DMS153 treated with DMSO at 0.1 percent for 48 hours (cell line): ENCODE measurements around the gene ITGAL.
A peak's percentile ranks its signal among the peaks of the same experiment; 100 is the strongest.

ENCODE experiments used
- DNase-seq: peaks from one replicate; lab custom pipeline; 2025; ENCODE audit not compliant: unreplicated experiment; lab: John Stamatoyannopoulos, UW

Gene ITGAL

DNA sequence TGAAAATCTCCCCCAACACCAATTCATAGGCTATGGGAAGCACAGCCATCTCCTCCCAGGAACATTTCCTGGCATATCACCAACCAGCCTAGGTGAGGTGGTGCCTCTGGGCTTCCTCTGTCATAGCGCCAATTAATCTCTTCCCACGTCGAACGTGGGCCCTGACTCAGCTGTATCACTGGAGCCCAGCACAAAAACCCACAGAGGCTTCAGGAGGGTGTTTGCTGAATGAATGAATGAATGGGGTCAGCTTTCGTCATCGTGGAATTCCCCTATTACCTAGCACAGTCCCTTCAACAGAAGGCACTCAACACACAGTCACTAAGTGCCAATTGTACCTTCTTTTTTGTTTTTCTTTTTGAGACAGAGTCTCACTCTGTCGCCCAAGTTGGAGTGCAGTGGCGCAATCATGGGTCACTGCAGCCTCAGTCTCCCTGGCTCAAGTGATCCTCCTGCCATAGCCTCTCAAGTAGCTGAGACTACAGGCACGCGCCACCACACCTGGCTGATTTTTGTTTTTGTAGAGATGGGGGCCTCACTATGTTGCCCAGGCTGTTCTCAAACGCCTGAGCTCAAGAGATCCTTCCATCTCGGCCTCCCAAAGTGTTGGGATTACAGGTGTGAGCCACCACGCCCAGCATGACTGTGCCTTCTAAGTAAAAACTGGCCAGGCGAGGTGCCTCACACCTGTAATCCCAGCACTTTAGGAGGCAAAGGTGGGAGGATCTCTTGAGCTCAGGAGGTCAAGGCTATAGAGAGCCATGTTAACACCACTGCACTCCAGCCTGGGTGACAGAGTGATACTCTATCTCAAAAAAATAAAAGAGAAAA is 94.8 kb downstream of the ITGAL start:
- no peak for DNase-seq

DNA sequence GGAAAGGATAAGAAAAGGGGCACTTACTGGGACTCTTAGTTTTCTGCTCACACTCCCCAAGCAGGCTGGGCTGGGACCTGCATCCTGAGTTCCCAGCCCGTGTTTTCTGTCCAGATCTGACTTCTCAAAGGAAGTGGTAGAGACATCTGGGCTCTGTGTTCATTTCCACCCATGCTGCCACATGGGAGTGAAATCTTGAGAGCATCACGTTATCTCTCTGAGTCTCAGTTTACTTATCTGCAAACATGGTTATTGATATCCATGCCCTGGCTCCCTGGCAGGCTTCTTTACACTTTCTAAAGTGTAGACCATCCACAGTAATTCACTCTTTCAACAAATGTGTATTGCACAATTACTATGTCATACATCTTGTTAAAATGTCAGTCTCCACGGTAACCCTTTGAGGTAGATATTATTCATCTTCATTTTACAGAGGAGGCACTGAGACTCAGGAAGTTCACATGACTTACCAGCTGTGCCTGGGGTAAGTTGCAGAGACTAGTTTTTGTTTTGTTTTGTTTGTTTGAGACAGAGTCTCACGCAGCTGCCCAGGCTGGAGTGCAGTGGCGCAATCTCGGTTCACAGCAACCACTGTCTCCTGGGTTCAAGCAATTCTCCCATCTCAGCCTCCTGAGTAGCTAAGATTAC is 95.6 kb downstream of the ITGAL start:
- DNase-seq = no peak

DNA sequence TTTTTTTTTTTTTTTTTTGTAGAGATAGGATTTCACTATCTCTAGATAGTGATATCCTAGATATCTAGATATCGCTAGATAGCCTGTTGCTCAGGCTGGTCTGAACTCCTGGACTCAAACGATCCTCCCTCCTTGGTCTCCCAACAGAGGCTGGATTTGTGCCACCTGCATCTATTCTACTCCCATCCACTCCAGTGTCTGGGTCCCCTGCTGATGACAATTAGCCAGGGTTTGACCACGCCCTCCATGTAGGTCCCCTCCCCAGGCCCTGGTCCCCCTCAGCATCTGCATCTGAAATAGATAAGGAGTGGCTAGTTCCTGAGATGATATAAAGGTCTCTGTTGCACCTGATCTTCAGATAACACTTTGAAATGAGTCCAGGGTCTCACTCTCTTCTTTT is 96.7 kb downstream of the ITGAL start:
- no peak for DNase-seq

- no peak for DNase-seq
Observed at GRCh38 chr16:30569746-30570635, 97.4 kb downstream of the ITGAL start.

- DNase-seq = no peak
Observed at GRCh38 chr16:30570636-30571444, 98.3 kb downstream of the ITGAL start.

DNA sequence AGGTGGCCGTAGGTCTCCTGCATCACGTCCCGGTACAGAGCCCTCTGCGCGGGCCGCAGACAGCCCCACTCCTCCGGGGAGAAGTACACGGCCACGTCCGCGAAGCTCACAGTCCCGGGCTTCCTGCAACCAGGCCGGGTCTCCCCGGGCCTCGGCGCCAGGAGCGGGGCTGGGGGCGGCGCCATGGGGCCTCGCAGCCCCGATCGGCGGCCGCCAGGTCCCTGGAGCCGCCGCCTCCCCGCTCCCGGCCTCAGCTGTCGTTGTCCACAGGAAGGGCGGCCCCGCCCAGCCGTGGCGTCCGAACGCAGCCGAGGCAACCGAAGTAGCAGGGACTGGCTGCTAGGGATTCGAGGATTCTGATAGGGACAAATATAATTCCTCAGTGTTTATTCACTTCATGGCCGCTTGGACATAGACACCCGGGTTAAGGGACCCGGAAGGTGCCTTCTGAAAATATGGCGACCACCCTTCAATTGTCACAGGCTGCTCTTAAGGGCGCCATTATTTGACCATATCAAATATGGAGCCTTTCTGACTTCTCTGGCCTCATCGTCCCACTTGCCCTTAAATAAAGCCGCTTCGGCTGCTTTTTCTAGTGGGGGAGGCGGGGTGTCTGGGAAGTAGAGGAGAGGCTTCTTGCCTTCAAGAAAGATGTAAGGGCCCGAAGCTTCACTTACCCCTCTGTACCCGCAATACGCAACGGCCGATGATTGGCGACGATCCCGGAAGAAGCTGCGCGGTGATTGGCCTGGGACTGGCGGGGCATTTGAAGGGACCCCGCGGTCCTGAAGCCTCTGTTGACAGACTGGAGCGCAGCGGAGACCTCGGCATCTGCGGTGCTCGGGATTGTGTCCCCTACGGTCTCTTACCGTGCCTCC is 99.1 kb downstream of the ITGAL start, which contains the start of gene ZNF688:
Gene ZNF688 (minus strand): TSS at position 270 of the 878 bp plus-strand sequence. CDS start 85 bp downstream, at position 185.
- peak; percentile 75 for DNase-seq
